HL-60 (cell line): ENCODE results near the gene HIF1A.

Experiments used
- DNase-seq, 2 experiments: peaks; one replicate each; pipeline ENCODE4 v3.0.0-alpha.2; 2010 to 2020; ENCODE audit warnings: low read depth in 1 of 2, low spot score in 1 of 2
- H3K27ac ChIP-seq: fragments of 250-450 bp; sonication (Bioruptor Pico); replicated peaks from 2 replicates; pipeline ENCODE4 v1.5.1; 2020; ENCODE audit warnings: mild to moderate bottlenecking, moderate library complexity
- H3K27me3 ChIP-seq: fragments of 250-450 bp; sonication (Bioruptor Pico); 2 replicates; pipeline ENCODE4 v1.5.1; 2021; ENCODE audit warnings: mild to moderate bottlenecking, moderate library complexity; ENCODE audit not compliant: insufficient read depth, poor library complexity, severe bottlenecking
- H3K4me3 ChIP-seq: replicated peaks from 2 replicates; pipeline ENCODE4 v1.5.1; 2011; ENCODE audit warnings: mild to moderate bottlenecking, control low read depth, low read length; ENCODE audit not compliant: insufficient read depth
- GABPA ChIP-seq: IDR thresholded peaks from 2 replicates; pipeline ENCODE4 v1.6.1; 2012; ENCODE audit warnings: low read depth
- POLR2AphosphoS5 ChIP-seq: IDR thresholded peaks from 2 replicates; pipeline ENCODE4 v1.6.1; 2012; ENCODE audit warnings: low read depth
- SPI1 ChIP-seq: IDR thresholded peaks from 2 replicates; pipeline ENCODE4 v1.6.1; 2012; ENCODE audit warnings: low read depth, mild to moderate bottlenecking, borderline replicate concordance
- TF ChIP-seq, protein P1 (sequence below): IDR thresholded peaks from one replicate; pipeline ENCODE4 v1.5.1; 2011; ENCODE audit warnings: low read length, control low read depth, inconsistent platforms; ENCODE audit not compliant: insufficient read depth
- TF ChIP-seq, protein P2 (sequence below): IDR thresholded peaks from 2 replicates; pipeline ENCODE4 v1.6.1; 2012; ENCODE audit warnings: low read depth; ENCODE audit not compliant: insufficient replicate concordance

HIF1A gene

DNA sequence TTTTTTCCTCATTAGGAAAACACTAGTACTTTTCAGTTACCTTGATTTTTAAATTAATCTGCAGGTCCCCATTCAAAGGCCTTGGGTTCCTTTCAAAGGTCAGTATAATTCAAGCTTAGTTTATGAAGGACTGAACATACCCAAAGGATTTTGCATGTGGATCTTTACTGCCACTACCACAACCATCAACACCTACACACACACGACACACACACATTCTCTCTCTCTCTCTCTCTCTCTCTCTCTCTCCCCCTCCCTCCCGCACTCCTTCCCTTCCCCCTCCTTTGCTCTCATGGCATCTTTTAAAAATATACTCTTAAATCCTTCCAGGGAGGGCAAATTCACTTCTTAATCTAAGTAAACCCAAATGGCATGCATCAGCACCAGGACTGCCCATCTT lies 28.8 kb downstream of the HIF1A start:
- Histone ChIP-seq H3K4me3 (no peak overlapping the region), H3K27ac (no peak overlapping the region), H3K27me3 (no peaks in the 10 kb centered on the region)
- TF ChIP-seq SPI1 (no peak), GABPA (no peak), POLR2AphosphoS5 (no peak)
- TF ChIP-seq, protein P1, sequence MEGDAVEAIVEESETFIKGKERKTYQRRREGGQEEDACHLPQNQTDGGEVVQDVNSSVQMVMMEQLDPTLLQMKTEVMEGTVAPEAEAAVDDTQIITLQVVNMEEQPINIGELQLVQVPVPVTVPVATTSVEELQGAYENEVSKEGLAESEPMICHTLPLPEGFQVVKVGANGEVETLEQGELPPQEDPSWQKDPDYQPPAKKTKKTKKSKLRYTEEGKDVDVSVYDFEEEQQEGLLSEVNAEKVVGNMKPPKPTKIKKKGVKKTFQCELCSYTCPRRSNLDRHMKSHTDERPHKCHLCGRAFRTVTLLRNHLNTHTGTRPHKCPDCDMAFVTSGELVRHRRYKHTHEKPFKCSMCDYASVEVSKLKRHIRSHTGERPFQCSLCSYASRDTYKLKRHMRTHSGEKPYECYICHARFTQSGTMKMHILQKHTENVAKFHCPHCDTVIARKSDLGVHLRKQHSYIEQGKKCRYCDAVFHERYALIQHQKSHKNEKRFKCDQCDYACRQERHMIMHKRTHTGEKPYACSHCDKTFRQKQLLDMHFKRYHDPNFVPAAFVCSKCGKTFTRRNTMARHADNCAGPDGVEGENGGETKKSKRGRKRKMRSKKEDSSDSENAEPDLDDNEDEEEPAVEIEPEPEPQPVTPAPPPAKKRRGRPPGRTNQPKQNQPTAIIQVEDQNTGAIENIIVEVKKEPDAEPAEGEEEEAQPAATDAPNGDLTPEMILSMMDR: no peak
- TF ChIP-seq, protein P2, sequence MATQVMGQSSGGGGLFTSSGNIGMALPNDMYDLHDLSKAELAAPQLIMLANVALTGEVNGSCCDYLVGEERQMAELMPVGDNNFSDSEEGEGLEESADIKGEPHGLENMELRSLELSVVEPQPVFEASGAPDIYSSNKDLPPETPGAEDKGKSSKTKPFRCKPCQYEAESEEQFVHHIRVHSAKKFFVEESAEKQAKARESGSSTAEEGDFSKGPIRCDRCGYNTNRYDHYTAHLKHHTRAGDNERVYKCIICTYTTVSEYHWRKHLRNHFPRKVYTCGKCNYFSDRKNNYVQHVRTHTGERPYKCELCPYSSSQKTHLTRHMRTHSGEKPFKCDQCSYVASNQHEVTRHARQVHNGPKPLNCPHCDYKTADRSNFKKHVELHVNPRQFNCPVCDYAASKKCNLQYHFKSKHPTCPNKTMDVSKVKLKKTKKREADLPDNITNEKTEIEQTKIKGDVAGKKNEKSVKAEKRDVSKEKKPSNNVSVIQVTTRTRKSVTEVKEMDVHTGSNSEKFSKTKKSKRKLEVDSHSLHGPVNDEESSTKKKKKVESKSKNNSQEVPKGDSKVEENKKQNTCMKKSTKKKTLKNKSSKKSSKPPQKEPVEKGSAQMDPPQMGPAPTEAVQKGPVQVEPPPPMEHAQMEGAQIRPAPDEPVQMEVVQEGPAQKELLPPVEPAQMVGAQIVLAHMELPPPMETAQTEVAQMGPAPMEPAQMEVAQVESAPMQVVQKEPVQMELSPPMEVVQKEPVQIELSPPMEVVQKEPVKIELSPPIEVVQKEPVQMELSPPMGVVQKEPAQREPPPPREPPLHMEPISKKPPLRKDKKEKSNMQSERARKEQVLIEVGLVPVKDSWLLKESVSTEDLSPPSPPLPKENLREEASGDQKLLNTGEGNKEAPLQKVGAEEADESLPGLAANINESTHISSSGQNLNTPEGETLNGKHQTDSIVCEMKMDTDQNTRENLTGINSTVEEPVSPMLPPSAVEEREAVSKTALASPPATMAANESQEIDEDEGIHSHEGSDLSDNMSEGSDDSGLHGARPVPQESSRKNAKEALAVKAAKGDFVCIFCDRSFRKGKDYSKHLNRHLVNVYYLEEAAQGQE: no peak
- no peak for DNase-seq

DNA sequence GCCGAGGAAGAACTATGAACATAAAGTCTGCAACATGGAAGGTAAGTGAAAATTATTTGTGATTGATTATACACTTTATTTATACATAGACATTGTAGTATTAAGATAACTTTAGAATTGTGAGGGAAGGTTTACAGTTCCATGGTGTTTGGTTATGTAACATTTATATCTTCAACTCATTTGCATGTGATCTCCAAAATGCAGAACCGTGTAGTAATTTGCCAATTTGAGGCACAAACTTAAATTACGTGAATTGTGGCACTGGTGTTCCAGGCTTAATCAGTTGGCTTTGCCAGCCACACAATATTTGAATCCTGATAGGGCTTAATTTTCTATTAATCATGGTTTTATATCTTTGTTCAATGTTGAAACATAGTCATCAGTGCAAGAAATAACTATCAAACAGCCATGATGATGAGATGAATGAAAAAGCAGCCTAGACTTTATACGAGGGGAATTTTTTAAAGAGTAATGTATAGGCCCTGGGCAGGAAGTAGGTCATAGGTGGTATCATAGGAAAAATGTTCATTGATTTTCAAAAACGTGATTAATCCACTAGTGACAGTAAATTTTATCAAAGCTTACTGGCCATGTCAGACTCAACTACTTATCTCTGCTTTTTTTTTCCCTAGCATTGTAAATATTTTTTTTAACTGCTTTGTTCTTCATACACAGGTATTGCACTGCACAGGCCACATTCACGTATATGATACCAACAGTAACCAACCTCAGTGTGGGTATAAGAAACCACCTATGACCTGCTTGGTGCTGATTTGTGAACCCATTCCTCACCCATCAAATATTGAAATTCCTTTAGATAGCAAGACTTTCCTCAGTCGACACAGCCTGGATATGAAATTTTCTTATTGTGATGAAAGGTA lies 31.7 kb downstream of the HIF1A start:
- no peaks in the 10 kb centered on the region for H3K27me3 ChIP-seq
- no peak for DNase-seq
- no peak overlapping the region for H3K4me3 ChIP-seq
- no peak overlapping the region for H3K27ac ChIP-seq
- TF ChIP-seq SPI1 (no peak), POLR2AphosphoS5 (no peak), GABPA (no peak)
- TF ChIP-seq, protein P1: no peak
- TF ChIP-seq, protein P2: no peak

DNA sequence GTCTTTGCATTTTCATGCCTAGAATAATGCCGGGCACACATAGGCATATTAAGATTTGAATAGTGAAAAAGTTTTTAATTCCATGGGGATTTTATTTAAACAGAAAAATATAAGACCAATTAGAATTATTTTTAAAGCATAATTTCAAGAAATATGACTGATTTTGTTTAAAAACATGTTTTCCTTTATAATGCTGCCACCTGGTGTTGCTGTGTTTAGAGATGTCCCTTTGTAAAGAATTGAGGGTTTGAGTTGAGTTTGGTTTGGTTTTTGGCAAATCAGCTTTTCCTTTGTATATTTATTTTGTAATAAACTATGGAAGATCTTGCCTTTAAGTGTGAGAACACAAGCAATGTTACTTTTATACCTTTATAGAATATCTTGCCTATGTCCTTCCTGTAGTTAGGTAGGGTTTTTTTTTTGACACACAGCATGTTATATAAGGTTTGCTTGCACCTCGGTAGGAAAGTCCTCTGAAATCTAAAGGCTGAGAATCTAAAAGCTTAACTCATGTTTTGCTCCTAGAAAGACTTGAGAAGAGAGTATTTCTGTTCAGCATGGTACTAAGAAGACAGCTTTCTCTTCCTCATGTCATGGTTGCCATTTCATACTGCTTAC lies 35.6 kb downstream of the HIF1A start:
- no peak for DNase-seq

More for the DNA sequence above, 35.6 kb downstream of the HIF1A start:
- H3K4me3 ChIP-seq: no peak overlapping the region
- H3K27me3 ChIP-seq: no peaks in the 10 kb centered on the region
- H3K27ac ChIP-seq: no peak overlapping the region
- TF ChIP-seq, protein P1: no peak
- TF ChIP-seq, protein P2: no peak
- no peak for TF ChIP-seq GABPA
- no peak for TF ChIP-seq SPI1
- TF ChIP-seq POLR2AphosphoS5: no peak
